Activated CD4-positive, alpha-beta T cell treated with anti-CD3 and anti-CD28 coated beads, Interleukin-2, amount 50 U/mL, for 24 hours (primary cell): ENCODE measurements around the gene MFAP4.

Source experiments
- DNase-seq, 2 donors: peaks; one replicate each; pipeline ENCODE4 v3.0.0-alpha.2; 2020; ENCODE audit warnings: low read depth in 1 of 2, low spot score in 1 of 2

The MFAP4 gene

GRCh38 chr17:19386051-19386929, 700 bp downstream of the MFAP4 start:
- DNase-seq, result no peak

- no peak for DNase-seq
These were observed 1.4 kb downstream of the MFAP4 start for GRCh38 chr17:19385521-19385983.

GRCh38 chr17:19384723-19385391, 2.1 kb downstream of the MFAP4 start:
- no peak for DNase-seq

GRCh38 chr17:19383681-19384470, 3.1 kb downstream of the MFAP4 start:
- no peak for DNase-seq

GRCh38 chr17:19382531-19383444, 4.2 kb downstream of the MFAP4 start:
- DNase-seq, result no peak

GRCh38 chr17:19381741-19382444, 5.1 kb downstream of the MFAP4 start:
- no peak for DNase-seq

- DNase-seq, result no peak
These were observed 5.6 kb downstream of the MFAP4 start for GRCh38 chr17:19381361-19381740.

GRCh38 chr17:19380481-19381301, 6.3 kb downstream of the MFAP4 start:
- no peak for DNase-seq

- no peak for DNase-seq
These were observed 7.5 kb downstream of the MFAP4 start for GRCh38 chr17:19379361-19380065.

GRCh38 chr17:19378416-19379360, 8.3 kb downstream of the MFAP4 start, which contains the start of gene MAPK7:
TSS of gene MAPK7 (plus strand) at chr17:19378498. CDS start at chr17:19378901, 403 bp downstream.
- no peak for DNase-seq

- DNase-seq, result peak; percentile 87 to 92
These were observed 9.2 kb downstream of the MFAP4 start for GRCh38 chr17:19377602-19378415.

- no peak for DNase-seq
These were observed 10.2 kb downstream of the MFAP4 start for GRCh38 chr17:19376811-19377210.

- no peak for DNase-seq
These were observed 11.3 kb downstream of the MFAP4 start for GRCh38 chr17:19375732-19376131.

- DNase-seq, result no peak
These were observed 12.9 kb downstream of the MFAP4 start for GRCh38 chr17:19374136-19374535.

- DNase-seq, result no peak
These were observed 14.0 kb downstream of the MFAP4 start for GRCh38 chr17:19372866-19373504.

- no peak for DNase-seq
These were observed 14.6 kb downstream of the MFAP4 start for GRCh38 chr17:19372439-19372838.
